Esophagus squamous epithelium (tissue), 4 donors: ENCODE results near the gene NPAT.

ENCODE experiments used
- CTCF ChIP-seq, 6 experiments: fragments of 450-650 bp in 4 of 6; fragments of 200-600 bp in 2 of 6; sonication (generic) in 2 of 6; IDR thresholded peaks; one replicate each; pipeline ENCODE4 v1.5.1; 2016 to 2019; ENCODE audit warnings: antibody characterized with exemption in 6 of 6, mild to moderate bottlenecking in 4 of 6, moderate library complexity in 4 of 6
- POLR2A ChIP-seq, 4 donors: fragments of 450-650 bp; IDR thresholded peaks; one replicate each; pipeline ENCODE4 v1.6.1; 2017; ENCODE audit warnings: antibody characterized with exemption in 4 of 4, mild to moderate bottlenecking in 4 of 4, moderate library complexity in 3 of 4

DNA sequence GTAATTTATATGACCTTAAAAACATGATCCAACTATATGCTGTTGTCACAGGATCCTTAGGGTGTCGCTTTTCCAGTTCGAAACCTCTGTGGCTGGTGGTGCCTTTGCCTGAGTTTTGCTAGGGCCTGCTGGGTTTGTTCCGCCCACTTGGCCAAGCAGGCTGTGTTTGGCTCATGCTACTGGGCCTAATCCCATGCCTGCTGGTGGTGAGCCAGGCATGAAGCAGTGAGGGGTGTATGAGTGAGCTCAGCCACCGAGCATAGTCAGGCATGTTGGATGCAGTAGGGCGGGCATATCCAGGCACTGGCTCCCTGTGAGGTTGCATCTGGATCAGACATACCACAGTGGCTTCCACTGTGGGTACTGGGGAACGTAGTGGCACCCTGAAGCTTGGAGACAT is 16.3 kb downstream of the NPAT start:
- no peak for TF ChIP-seq POLR2A (IDR thresholded peaks at IDR 0.05)
- no peak for TF ChIP-seq CTCF (IDR thresholded peaks at IDR 0.05)
